HepG2 (cell line): ENCODE results near the gene DYTN. TPM values are rescaled to one million over a fixed set of nuclear protein-coding genes. Genes with fewer than 3 reads are reported as not detected.

Experiments used
- ATAC-seq: fragments of 200-7000 bp; cut with Tn5 transposase; 3 replicates; pipeline ENCODE4 v1.9.1; 2020; ENCODE audit warnings: mild to moderate bottlenecking, moderate library complexity
- BruUV-seq: library from RNA; stranded (reverse); fragments of 400-500 nt; replicated peaks from 2 replicates; lab custom pipeline; 2021; lab: Mats Ljungman, UMichigan
- CTCF ChIA-PET: fragments of 300-600 bp; formaldehyde crosslinking; extraction: SDS; loops from one replicate; lab custom pipeline; 2021; ENCODE audit warnings: low total read pairs, inconsistent platforms, low intra/inter-chr PET ratio; lab: Yijun Ruan, JAX
- POLR2A ChIA-PET: fragments of 350-600 bp; sonication (Branson Sonifier 250); formaldehyde crosslinking; loops from one replicate; lab custom pipeline; 2020; ENCODE audit warnings: antibody characterized with exemption, inconsistent platforms; lab: Yijun Ruan, JAX
- DNase-seq: peaks from one replicate; pipeline ENCODE4 v3.0.0-alpha.2; 2015; ENCODE audit warnings: low spot score
- FAIRE-seq: peaks from 3 replicates; lab custom pipeline; 2011; peaks lifted over from hg19 to GRCh38; lab: Jason Lieb, UNC
- H2AFZ ChIP-seq: one replicate; pipeline ENCODE4 v1.6.1; 2011; ENCODE audit warnings: low read length, inconsistent platforms
- H3K27ac ChIP-seq: fragments of 300-600 bp; 3 replicates; pipeline ENCODE4 v1.8.0; 2011; ENCODE audit warnings: mixed run types, mild to moderate bottlenecking, mixed read lengths, low read length, inconsistent platforms; ENCODE audit not compliant: insufficient read depth; ENCODE audit errors: extremely low read length
- H3K27me3 ChIP-seq, 2 experiments: fragments of 200-600 bp in 1 of 2; 2 replicates in 1 of 2; 3 replicates in 1 of 2; pipeline versions ENCODE4 v1.6.0 to v1.8.0; 2011; ENCODE audit warnings: low read length in 2 of 2, mild to moderate bottlenecking in 2 of 2, moderate library complexity in 2 of 2, inconsistent platforms in 1 of 2; ENCODE audit not compliant: insufficient read depth in 2 of 2, control insufficient read depth in 1 of 2
- H3K36me3 ChIP-seq, 2 experiments: fragments of 200-600 bp in 1 of 2; replicated peaks in 1 of 2; 2 replicates in 1 of 2; 3 replicates in 1 of 2; pipeline versions ENCODE4 v1.5.1 to v1.8.0; 2011; ENCODE audit warnings: low read length in 2 of 2, inconsistent platforms in 1 of 2; ENCODE audit not compliant: insufficient read depth in 2 of 2, control insufficient read depth in 1 of 2
- H3K4me1 ChIP-seq: 2 replicates; pipeline ENCODE4 v1.5.1; 2012; ENCODE audit warnings: low read length, inconsistent platforms; ENCODE audit not compliant: insufficient read depth
- H3K4me2 ChIP-seq: 2 replicates; pipeline ENCODE4 v1.6.0; 2011; ENCODE audit warnings: low read depth, low read length, inconsistent platforms
- H3K4me3 ChIP-seq, 3 experiments: fragments of 200-600 bp in 1 of 3; sonication (generic), shearing (Covaris generic) in 1 of 3; replicated peaks in 1 of 3; 2 replicates each; pipeline ENCODE4 v1.5.1; 2011 to 2016; ENCODE audit warnings: low read length in 3 of 3, inconsistent platforms in 2 of 3, low read depth in 2 of 3, mild to moderate bottlenecking in 2 of 3, control low read depth in 1 of 3, mixed read lengths in 1 of 3; ENCODE audit not compliant: insufficient read depth in 1 of 3
- H3K79me2 ChIP-seq: one replicate; pipeline ENCODE4 v1.6.1; 2011; ENCODE audit warnings: low read length, inconsistent platforms; ENCODE audit not compliant: insufficient read depth
- H3K9ac ChIP-seq: 2 replicates; pipeline ENCODE4 v1.6.0; 2011; ENCODE audit warnings: mild to moderate bottlenecking, low read depth, low read length, inconsistent platforms; ENCODE audit not compliant: insufficient read depth
- H3K9me3 ChIP-seq: 2 replicates; pipeline ENCODE4 v1.5.1; 2012; ENCODE audit warnings: mild to moderate bottlenecking, low read length
- H4K20me1 ChIP-seq: 2 replicates; pipeline ENCODE4 v1.6.0; 2011; ENCODE audit warnings: inconsistent platforms, mild to moderate bottlenecking, low read length, moderate library complexity; ENCODE audit not compliant: insufficient read depth
- CEBPB ChIP-seq: IDR thresholded peaks from 2 replicates; pipeline ENCODE4 v1.6.1; 2011; ENCODE audit warnings: low read depth, low read length, improper control_type of control experiment, borderline replicate concordance
- GTF3A ChIP-seq: sonication (generic); formaldehyde crosslinking; conservative IDR thresholded peaks from 2 replicates; pipeline ENCODE4 v1.4.0; 2020; ENCODE audit warnings: mild to moderate bottlenecking, missing genetic modification reagents
- HDAC6 ChIP-seq: fragments of 200-600 bp; sonication (generic); IDR thresholded peaks from 2 replicates; pipeline ENCODE4 v1.7.0; 2017; ENCODE audit warnings: mild to moderate bottlenecking, antibody characterized with exemption, low read length, low read depth
- HNF4G ChIP-seq, 2 experiments: sonication (generic) in 1 of 2; formaldehyde crosslinking in 1 of 2; IDR thresholded peaks; 2 replicates each; pipeline versions ENCODE4 v1.4.0 to v1.6.1; 2011 to 2020; ENCODE audit warnings: borderline replicate concordance in 2 of 2, low read depth in 2 of 2, mild to moderate bottlenecking in 2 of 2, low read length in 1 of 2, missing genetic modification reagents in 1 of 2, moderate library complexity in 1 of 2
- KMT2A ChIP-seq: sonication (generic); formaldehyde crosslinking; IDR thresholded peaks from 2 replicates; pipeline ENCODE4 v1.4.0; 2020; ENCODE audit warnings: missing genetic modification reagents
- PLRG1 ChIP-seq: fragments of 450-650 bp; conservative IDR thresholded peaks from 2 replicates; pipeline ENCODE4 v1.6.1; 2016
- RARG ChIP-seq: sonication (generic); formaldehyde crosslinking; IDR thresholded peaks from 2 replicates; pipeline ENCODE4 v1.4.0; 2020; ENCODE audit warnings: low read depth, mild to moderate bottlenecking, missing genetic modification reagents
- REXO4 ChIP-seq: sonication (generic); formaldehyde crosslinking; IDR thresholded peaks from 2 replicates; pipeline ENCODE4 v1.8.0; 2022; ENCODE audit warnings: missing genetic modification reagents, mild to moderate bottlenecking, borderline replicate concordance
- THAP7 ChIP-seq: sonication (generic); formaldehyde crosslinking; IDR thresholded peaks from 2 replicates; pipeline ENCODE4 v1.8.1; 2023; ENCODE audit warnings: mild to moderate bottlenecking, missing genetic modification reagents
- TRAFD1 ChIP-seq: sonication (generic); formaldehyde crosslinking; IDR thresholded peaks from 2 replicates; pipeline ENCODE4 v1.5.1; 2020; ENCODE audit warnings: missing genetic modification reagents, mild to moderate bottlenecking, borderline replicate concordance
- ZNF205 ChIP-seq: IDR thresholded peaks from 2 replicates; pipeline ENCODE4 v1.6.1; 2018; ENCODE audit warnings: missing biosample characterization, missing genetic modification reagents
- ZNF329 ChIP-seq: sonication (generic); formaldehyde crosslinking; IDR thresholded peaks from 2 replicates; pipeline ENCODE4 v1.9.0; 2021; ENCODE audit warnings: low read depth, mild to moderate bottlenecking, missing genetic modification reagents
- WGBS: methylation state at CpG from one replicate; pipeline ENCODE4 v1.1.6; 2017; ENCODE audit warnings: low lambda C conversion rate; 5-methylcytosine and 5-hydroxymethylcytosine counted together
- in situ Hi-C: cut with HindIII; loops from 2 replicates; pipeline ENCODE4 v1.10.0; 2017; ENCODE audit warnings: low pct_unique_long_range_greater_than_20kb; ENCODE audit not compliant: extremely low pct_ligation_motif_present
- intact Hi-C: fragments of 100-400 bp; cut with micrococcal nuclease; formaldehyde crosslinking; loops from one replicate; pipeline ENCODE4 v1.10.0; 2022; ENCODE audit not compliant: unreplicated experiment
- polyA plus RNA-seq, 8 experiments: library from polyadenylated mRNA; depleted of rRNA in 3 of 8; stranded (reverse) in 7 of 8; unstranded in 1 of 8; fragments of >200 nt; fragmentation: Illumina TruSeq in 4 of 8; extraction: Trizol in 4 of 8; gene quantifications; 2 replicates each; pipeline versions ENCODE4 v1.2.1 to v1.2.3, GENCODE V29; 2011 to 2016; ENCODE audit warnings: low read depth in 4 of 8, missing spikeins in 1 of 8, mixed read lengths in 1 of 8; ENCODE audit not compliant: insufficient read depth in 1 of 8
- total RNA-seq, 5 experiments: library from RNA; depleted of rRNA; stranded (reverse); fragments of >200 nt; fragmentation: Illumina TruSeq; extraction: Trizol; gene quantifications; 2 replicates each; pipeline ENCODE4 v1.2.3, GENCODE V29; 2016; ENCODE audit warnings: low read depth in 1 of 5

DYTN gene
- total and polyA plus RNA-seq, 2 of the 13 experiments (the other 11 are each of a cell fraction or from before 2014, with no cell fraction given), result not detected

- H3K4me2 ChIP-seq, result no peak overlapping the region
- ATAC-seq, result no peak
Observed at GRCh38 chr2:206739271-206739670, 21.1 kb upstream of the DYTN start.

More at GRCh38 chr2:206739271-206739670, 21.1 kb upstream of the DYTN start:
- Histone ChIP-seq H2AFZ (no peak overlapping the region), H3K4me3 (no peak overlapping the region), H3K36me3 (no peaks in the 10 kb centered on the region), H3K9ac (no peak overlapping the region), H3K27me3 (no peaks in the 10 kb centered on the region), H3K9me3 (no peaks in the 10 kb centered on the region), H3K27ac (no peak overlapping the region), H3K4me1 (no peaks in the 10 kb centered on the region), H3K79me2 (no peaks in the 10 kb centered on the region), H4K20me1 (no peaks in the 10 kb centered on the region)
- intact Hi-C loops (no loop called here), in situ Hi-C loops (no loop called here)
- ChIA-PET POLR2A (no interaction called here), CTCF (no interaction called here)
- no TSS peak for BruUV-seq
- WGBS, result 10% methylated on average over 2 of the region's 2 CpGs
- FAIRE-seq (no peak), DNase-seq (no peak)
- TF ChIP-seq HNF4G (IDR thresholded peaks at IDR 0.05; ENCODE audit: borderline replicate concordance, low read depth, low read length), result no peak
- TF ChIP-seq HNF4G (CRISPR knock-in tag; IDR thresholded peaks at IDR 0.05; ENCODE audit: borderline replicate concordance, low read depth), result no peak
- no peak for TF ChIP-seq RARG (CRISPR knock-in tag)
- no peak for TF ChIP-seq REXO4 (CRISPR knock-in tag)
- TF ChIP-seq ZNF329, result no peak
- no peak for TF ChIP-seq TRAFD1
- no peak for TF ChIP-seq GTF3A (CRISPR knock-in tag)
- no peak for TF ChIP-seq PLRG1
- TF ChIP-seq THAP7 (CRISPR knock-in tag), result no peak
- TF ChIP-seq KMT2A (CRISPR knock-in tag), result no peak
- no peak for TF ChIP-seq HDAC6
- no peak for TF ChIP-seq ZNF205 (CRISPR knock-in tag)
- TF ChIP-seq CEBPB, result no peak
